ENCODE measurements around the gene PRKAG2. TPM values are rescaled to one million over a fixed set of nuclear protein-coding genes. Genes with fewer than 3 reads are reported as not detected.

PRKAG2 gene
- total RNA-seq, 1 donor = 21.2 TPM

GRCh38 chr7:151773797-151774196, 103.1 kb downstream of the PRKAG2 start:
- no peak overlapping the region for H3K4me3 ChIP-seq (ENCODE audit: low read depth, low read length)
- TF ChIP-seq CTCF (IDR thresholded peaks at IDR 0.05; ENCODE audit: insufficient read depth, low read depth, low read length) = no peak
- no peak for DNase-seq (ENCODE audit: low read depth)

- no peak for TF ChIP-seq CTCF (IDR thresholded peaks at IDR 0.05; ENCODE audit: insufficient read depth, low read depth, low read length)
- H3K4me3 ChIP-seq (ENCODE audit: low read depth, low read length) = no peak overlapping the region
- DNase-seq (ENCODE audit: low read depth) = no peak
Observed at GRCh38 chr7:151770232-151770631, 106.7 kb downstream of the PRKAG2 start.

- no peak for DNase-seq (ENCODE audit: low read depth)
- no peak overlapping the region for H3K4me3 ChIP-seq (ENCODE audit: low read depth, low read length)
- TF ChIP-seq CTCF (IDR thresholded peaks at IDR 0.05; ENCODE audit: insufficient read depth, low read depth, low read length) = no peak
Observed at GRCh38 chr7:151769188-151769821, 107.6 kb downstream of the PRKAG2 start.

GRCh38 chr7:151768805-151769187, 108.1 kb downstream of the PRKAG2 start:
- no peak for DNase-seq (ENCODE audit: low read depth)
- TF ChIP-seq CTCF (IDR thresholded peaks at IDR 0.05; ENCODE audit: insufficient read depth, low read depth, low read length) = no peak
- no peak overlapping the region for H3K4me3 ChIP-seq (ENCODE audit: low read depth, low read length)

- no peak for DNase-seq (ENCODE audit: low read depth)
- no peak for TF ChIP-seq CTCF (IDR thresholded peaks at IDR 0.05; ENCODE audit: insufficient read depth, low read depth, low read length)
- H3K4me3 ChIP-seq (ENCODE audit: low read depth, low read length) = no peak overlapping the region
Observed at GRCh38 chr7:151767557-151767956, 109.4 kb downstream of the PRKAG2 start.

- H3K4me3 ChIP-seq (ENCODE audit: low read depth, low read length) = no peak overlapping the region
- no peak for TF ChIP-seq CTCF (IDR thresholded peaks at IDR 0.05; ENCODE audit: insufficient read depth, low read depth, low read length)
- no peak for DNase-seq (ENCODE audit: low read depth)
Observed at GRCh38 chr7:151764056-151764920, 112.6 kb downstream of the PRKAG2 start.

Measured in fibroblast of villous mesenchyme (primary cell).